Smooth muscle cell (in vitro differentiated cells): ENCODE results near the gene GASK1A. TPM values are rescaled to one million over a fixed set of nuclear protein-coding genes. Genes with fewer than 3 reads are reported as not detected.

Experiments
- DNase-seq: peaks from one replicate; lab custom pipeline; 2025; ENCODE audit not compliant: unreplicated experiment; lab: John Stamatoyannopoulos, UW
- H2AFZ ChIP-seq: fragments of 200-600 bp; sonication (generic); 2 replicates; pipeline ENCODE4 v1.6.0; 2016; ENCODE audit warnings: antibody characterized with exemption, low read depth, mild to moderate bottlenecking
- H3F3A ChIP-seq: fragments of 200-600 bp; sonication (generic); 2 replicates; pipeline ENCODE4 v1.6.0; 2017; ENCODE audit warnings: antibody characterized with exemption, low read depth
- H3K27ac ChIP-seq: fragments of 200-600 bp; sonication (generic); 2 replicates; pipeline ENCODE4 v1.5.1; 2016; ENCODE audit warnings: low read depth, mild to moderate bottlenecking
- H3K27me3 ChIP-seq: fragments of 200-600 bp; sonication (generic); 2 replicates; pipeline ENCODE4 v1.6.1; 2016; ENCODE audit warnings: low read depth, mild to moderate bottlenecking
- H3K36me3 ChIP-seq: fragments of 200-600 bp; sonication (generic); 2 replicates; pipeline ENCODE4 v1.5.1; 2016; ENCODE audit warnings: low read depth
- H3K4me1 ChIP-seq: fragments of 200-600 bp; sonication (generic); 2 replicates; pipeline ENCODE4 v1.5.1; 2016; ENCODE audit warnings: low read depth
- H3K4me2 ChIP-seq: fragments of 200-600 bp; sonication (generic); 2 replicates; pipeline ENCODE4 v1.6.0; 2016; ENCODE audit warnings: mild to moderate bottlenecking
- H3K4me3 ChIP-seq: fragments of 200-600 bp; sonication (generic); 2 replicates; pipeline ENCODE4 v1.5.1; 2016; ENCODE audit warnings: mild to moderate bottlenecking
- H3K79me2 ChIP-seq: fragments of 200-600 bp; sonication (generic); 2 replicates; pipeline ENCODE4 v1.6.0; 2016; ENCODE audit warnings: low read depth, mild to moderate bottlenecking
- H3K9ac ChIP-seq: fragments of 200-600 bp; sonication (generic); 2 replicates; pipeline ENCODE4 v1.6.0; 2016; ENCODE audit warnings: low read depth
- H3K9me3 ChIP-seq: fragments of 200-600 bp; sonication (generic); replicated peaks from 2 replicates; pipeline ENCODE4 v1.5.1; 2016; ENCODE audit warnings: low read depth
- H4K20me1 ChIP-seq: fragments of 200-600 bp; sonication (generic); 2 replicates; pipeline ENCODE4 v1.6.0; 2016; ENCODE audit warnings: low read depth
- WGBS: methylation state at CpG from one replicate; pipeline ENCODE4 v1.1.7; 2016; ENCODE audit warnings: low lambda C conversion rate; 5-methylcytosine and 5-hydroxymethylcytosine counted together
- polyA plus RNA-seq: library from polyadenylated mRNA; unstranded; fragments of >200 nt; fragmentation: Nextera tagmentation; extraction: Ambion mirVana; gene quantifications from 2 replicates; pipeline ENCODE4 v1.2.1, GENCODE V29; 2016
- total RNA-seq: library from RNA; depleted of rRNA; stranded (reverse); fragments of >200 nt; gene quantifications from 2 replicates; pipeline ENCODE4 v1.2.3, GENCODE V29; 2014
- TF ChIP-seq, protein P1 (sequence below): fragments of 200-600 bp; sonication (generic); IDR thresholded peaks from 2 replicates; pipeline ENCODE4 v1.5.1; 2017; ENCODE audit warnings: borderline replicate concordance, mild to moderate bottlenecking, antibody characterized with exemption; ENCODE audit not compliant: insufficient read depth, poor library complexity, severe bottlenecking

GASK1A gene
- total and polyA plus RNA-seq, 2 experiments from 2014 or later, result 0.76 TPM; not detected in 1

DNA sequence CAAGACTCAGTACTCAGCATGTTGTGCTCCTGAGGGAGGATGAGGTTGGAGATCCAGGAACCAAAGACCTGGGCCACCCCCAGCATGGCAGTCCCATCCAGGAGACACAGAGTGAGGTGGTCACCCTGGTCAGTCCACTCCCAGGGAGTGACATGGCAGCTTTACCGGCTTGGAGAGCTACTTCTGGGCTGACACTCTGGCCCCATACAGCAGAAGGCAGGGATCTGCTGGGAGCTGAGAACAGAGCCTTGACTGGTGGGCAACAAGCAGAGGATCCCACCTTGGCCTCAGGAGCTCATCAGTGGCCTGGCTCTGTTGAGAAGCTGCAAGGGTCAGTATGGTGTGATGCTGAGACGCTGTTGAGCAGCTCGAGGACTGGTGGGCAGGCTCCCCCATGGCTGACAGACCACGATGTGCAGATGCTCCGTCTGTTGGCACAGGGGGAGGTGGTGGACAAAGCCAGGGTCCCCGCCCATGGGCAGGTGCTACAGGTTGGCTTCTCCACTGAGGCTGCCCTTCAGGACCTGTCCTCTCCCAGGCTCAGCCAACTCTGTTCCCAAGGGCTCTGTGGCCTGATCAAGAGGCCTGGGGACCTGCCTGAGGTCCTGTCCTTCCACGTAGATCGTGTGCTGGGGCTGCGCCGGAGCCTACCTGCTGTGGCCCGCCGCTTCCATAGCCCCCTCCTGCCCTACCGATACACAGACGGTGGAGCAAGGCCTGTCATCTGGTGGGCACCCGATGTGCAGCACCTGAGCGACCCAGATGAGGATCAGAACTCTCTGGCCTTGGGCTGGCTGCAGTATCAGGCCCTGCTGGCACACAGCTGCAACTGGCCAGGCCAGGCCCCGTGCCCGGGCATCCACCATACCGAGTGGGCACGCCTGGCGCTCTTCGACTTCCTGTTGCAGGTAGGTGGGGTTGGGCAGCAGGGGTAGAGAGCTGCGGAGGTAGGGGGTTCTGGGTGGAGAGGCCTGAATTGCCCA, 53.8 kb downstream of the GASK1A start:
- Histone ChIP-seq H3K4me1 (no peaks in the 10 kb centered on the region), H3K9ac (no peak overlapping the region), H3K9me3 (no peaks in the 10 kb centered on the region), H3K4me2 (no peak overlapping the region), H4K20me1 (no peaks in the 10 kb centered on the region), H3F3A (no peaks in the 10 kb centered on the region), H3K27ac (no peak overlapping the region), H3K4me3 (no peak overlapping the region), H3K79me2 (no peaks in the 10 kb centered on the region), H2AFZ (no peak overlapping the region), H3K27me3 (peaks cover 6% of the 10 kb centered on the region), H3K36me3 (no peaks in the 10 kb centered on the region)
- DNase-seq, result no peak
- 94% methylated on average over 23 of the region's 23 CpGs for WGBS
- TF ChIP-seq, protein P1, sequence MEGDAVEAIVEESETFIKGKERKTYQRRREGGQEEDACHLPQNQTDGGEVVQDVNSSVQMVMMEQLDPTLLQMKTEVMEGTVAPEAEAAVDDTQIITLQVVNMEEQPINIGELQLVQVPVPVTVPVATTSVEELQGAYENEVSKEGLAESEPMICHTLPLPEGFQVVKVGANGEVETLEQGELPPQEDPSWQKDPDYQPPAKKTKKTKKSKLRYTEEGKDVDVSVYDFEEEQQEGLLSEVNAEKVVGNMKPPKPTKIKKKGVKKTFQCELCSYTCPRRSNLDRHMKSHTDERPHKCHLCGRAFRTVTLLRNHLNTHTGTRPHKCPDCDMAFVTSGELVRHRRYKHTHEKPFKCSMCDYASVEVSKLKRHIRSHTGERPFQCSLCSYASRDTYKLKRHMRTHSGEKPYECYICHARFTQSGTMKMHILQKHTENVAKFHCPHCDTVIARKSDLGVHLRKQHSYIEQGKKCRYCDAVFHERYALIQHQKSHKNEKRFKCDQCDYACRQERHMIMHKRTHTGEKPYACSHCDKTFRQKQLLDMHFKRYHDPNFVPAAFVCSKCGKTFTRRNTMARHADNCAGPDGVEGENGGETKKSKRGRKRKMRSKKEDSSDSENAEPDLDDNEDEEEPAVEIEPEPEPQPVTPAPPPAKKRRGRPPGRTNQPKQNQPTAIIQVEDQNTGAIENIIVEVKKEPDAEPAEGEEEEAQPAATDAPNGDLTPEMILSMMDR, result no peak

GRCh38 chr3:43034200-43034599, 55.1 kb downstream of the GASK1A start:
- 87% methylated on average over 4 of the region's 4 CpGs for WGBS
- no peaks in the 10 kb centered on the region for H3F3A ChIP-seq

DNA sequence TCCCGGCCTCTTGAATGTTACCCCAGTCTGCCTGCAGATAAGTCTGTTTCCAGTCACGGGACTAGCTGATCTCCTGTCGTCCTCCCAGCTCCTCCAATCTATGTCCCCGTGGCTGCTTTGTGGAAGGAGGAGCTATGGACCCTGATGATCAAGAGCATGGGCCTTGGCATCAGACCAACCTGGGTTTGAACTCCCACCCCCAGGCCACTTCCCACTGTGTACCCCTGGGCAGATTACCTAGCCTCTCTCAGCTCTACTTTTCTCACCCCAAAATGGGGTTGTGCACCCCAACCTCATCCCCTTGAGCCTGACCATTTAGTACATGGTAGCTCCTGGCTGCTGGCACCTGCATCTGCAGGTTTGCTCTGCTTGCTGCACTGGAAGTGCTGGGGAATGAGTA, 55.8 kb downstream of the GASK1A start:
- Histone ChIP-seq H3K4me3 (no peak overlapping the region), H2AFZ (no peak overlapping the region), H3K4me1 (no peaks in the 10 kb centered on the region), H3K79me2 (no peaks in the 10 kb centered on the region), H3K27me3 (peaks cover 6% of the 10 kb centered on the region), H3K9me3 (no peaks in the 10 kb centered on the region), H4K20me1 (no peaks in the 10 kb centered on the region), H3F3A (no peaks in the 10 kb centered on the region), H3K9ac (no peak overlapping the region), H3K36me3 (no peaks in the 10 kb centered on the region), H3K27ac (no peak overlapping the region), H3K4me2 (no peak overlapping the region)
- no peak for DNase-seq
- 92% methylated on average over 4 of the region's 4 CpGs for WGBS
- TF ChIP-seq, protein P1, result no peak

More at GRCh38 chr3:43034200-43034599, 55.1 kb downstream of the GASK1A start:
- H3K79me2 ChIP-seq, result no peaks in the 10 kb centered on the region
- no peak overlapping the region for H3K4me3 ChIP-seq
- H3K9ac ChIP-seq, result no peak overlapping the region
- no peaks in the 10 kb centered on the region for H3K4me1 ChIP-seq
- TF ChIP-seq, protein P1, result no peak
- no peaks in the 10 kb centered on the region for H4K20me1 ChIP-seq
- no peaks in the 10 kb centered on the region for H3K9me3 ChIP-seq
- H2AFZ ChIP-seq, result no peak overlapping the region
- peaks cover 6% of the 10 kb centered on the region for H3K27me3 ChIP-seq
- H3K36me3 ChIP-seq, result no peaks in the 10 kb centered on the region
- no peak overlapping the region for H3K4me2 ChIP-seq
- DNase-seq, result no peak
- H3K27ac ChIP-seq, result no peak overlapping the region
